ENCODE measurements around the gene ARHGAP6. TPM values are rescaled to one million over a fixed set of nuclear protein-coding genes. Genes with fewer than 3 reads are reported as not detected.

The ARHGAP6 gene
- total and polyA plus RNA-seq, 2 donors (not counting 3 experiments of a cell fraction or from before 2014, with no cell fraction given), result 0.69 to 0.83 TPM

- DNase-seq (ENCODE audit: low read depth, low spot score) (no peak), FAIRE-seq (no peak)
- Histone ChIP-seq H3K4me2 (ENCODE audit: insufficient read depth, low read length) (no peak overlapping the region), H3K9me1 (replicated peaks; ENCODE audit: control insufficient read depth, extremely low read depth, insufficient read depth, low read length) (no peaks in the 10 kb centered on the region), H3K4me3 (replicated peaks in 1 of 3; ENCODE audit: insufficient read depth in 1 of 3, low read depth in 1 of 3, low read length in 3 of 3) (no peak overlapping the region), H2AFZ (ENCODE audit: low read depth, low read length) (no peak overlapping the region), H3K4me1 (ENCODE audit: control insufficient read depth, extremely low read depth, insufficient read depth, low read length) (no peaks in the 10 kb centered on the region), H3K27ac (ENCODE audit: insufficient read depth, low read depth, low read length) (no peak overlapping the region), H4K20me1 (replicated peaks; ENCODE audit: control insufficient read depth, extremely low read depth, insufficient read depth, low read length) (no peaks in the 10 kb centered on the region), H3K9me3 (replicated peaks; ENCODE audit: control insufficient read depth, insufficient read depth, low read length) (no peaks in the 10 kb centered on the region), H3K27me3 (ENCODE audit: control insufficient read depth in 2 of 2, insufficient read depth in 2 of 2, low read length in 2 of 2) (no peaks in the 10 kb centered on the region), H3K79me2 (ENCODE audit: control insufficient read depth, insufficient read depth, low read length) (no peaks in the 10 kb centered on the region), H3K9ac (replicated peaks; ENCODE audit: extremely low read depth, insufficient read depth, low read length) (no peak overlapping the region), H3K36me3 (ENCODE audit: control insufficient read depth in 2 of 2, extremely low read depth in 1 of 2, insufficient read depth in 2 of 2, low read length in 2 of 2) (no peaks in the 10 kb centered on the region)
- intact Hi-C loops (cut with micrococcal nuclease) (no loop called here), dilution Hi-C loops (cut with MboI; ENCODE audit: extremely low pct_ligation_motif_present, low sequenced_read_pairs) (no loop called here)
- CTCF ChIA-PET, result no interaction called here
- no TSS peak for BruUV-seq (replicated peaks)
- TF ChIP-seq POLR2AphosphoS5 (IDR thresholded peaks at IDR 0.05; ENCODE audit: insufficient read depth, low read depth, low read length) (no peak), MYC (IDR thresholded peaks at IDR 0.05; ENCODE audit: low read depth, low read length) (no peak), MAX (IDR thresholded peaks at IDR 0.05; ENCODE audit: insufficient read depth, insufficient read length) (no peak), GATA2 (IDR thresholded peaks at IDR 0.05; ENCODE audit: insufficient read depth, insufficient read length, low read depth, low read length) (no peak), EZH2 (IDR thresholded peaks at IDR 0.05; ENCODE audit: borderline replicate concordance, low read depth, low read length, severe bottlenecking) (no peak), CTCF (IDR thresholded peaks at IDR 0.05; ENCODE audit: extremely low read depth in 1 of 2, insufficient read depth in 1 of 2, low read depth in 1 of 2, low read length in 2 of 2) (no peak), FOS (IDR thresholded peaks at IDR 0.05; ENCODE audit: borderline replicate concordance, insufficient read depth, low read length) (no peak), JUN (IDR thresholded peaks at IDR 0.05; ENCODE audit: borderline replicate concordance, insufficient read depth, insufficient read length, low read depth) (no peak), POLR2A (IDR thresholded peaks at IDR 0.05; ENCODE audit: low read depth, low read length) (no peak)
- POLR2A ChIA-PET, result no interaction called here
Observed at GRCh38 chrX:11478026-11478425, 187.7 kb downstream of the ARHGAP6 start.
